GM19351 (cell line): ENCODE measurements around the gene AMOTL1.

ENCODE experiments used
- ATAC-seq: cut with Tn5 transposase; IDR thresholded peaks from one replicate; pipeline ENCODE4 v1.9.1; 2021; ENCODE audit warnings: mild to moderate bottlenecking, moderate library complexity; ENCODE audit not compliant: unreplicated experiment

Gene AMOTL1

DNA sequence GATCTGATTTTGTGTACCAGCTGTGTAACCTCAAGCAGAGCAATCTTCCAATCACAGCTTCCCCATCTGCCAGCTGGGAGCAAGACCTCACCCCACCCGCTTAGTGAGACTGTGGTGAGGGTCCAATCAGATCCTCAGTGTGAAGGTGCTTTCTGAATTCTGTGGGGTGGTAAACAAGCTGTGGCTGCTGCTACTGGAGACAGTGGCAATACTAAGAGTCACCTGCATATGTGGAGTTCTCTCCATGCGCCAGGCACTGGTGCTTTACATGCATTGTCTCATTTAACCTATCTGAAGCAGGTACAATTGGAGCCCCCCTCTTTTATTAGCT is 154.8 kb downstream of the AMOTL1 start:
- no peak for ATAC-seq

DNA sequence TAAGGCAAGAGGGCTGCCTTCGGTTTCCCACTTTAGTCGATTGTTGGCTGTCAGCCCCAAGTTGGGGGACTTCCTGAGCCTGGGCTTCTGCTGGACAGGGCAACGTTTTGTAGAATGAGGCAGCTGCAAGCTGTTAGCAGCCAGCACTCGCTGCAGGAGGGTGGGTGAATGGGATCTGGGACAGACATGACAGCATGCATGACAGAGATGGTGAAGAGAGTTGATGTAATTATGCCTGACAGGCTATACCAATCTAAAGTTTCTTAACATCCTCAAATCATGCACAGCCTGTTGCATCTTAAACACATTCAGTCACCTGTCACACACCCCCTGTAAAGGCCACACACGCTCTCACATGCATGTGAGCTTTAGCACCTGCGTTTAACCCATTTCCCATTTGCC is 156.0 kb downstream of the AMOTL1 start:
- no peak for ATAC-seq

DNA sequence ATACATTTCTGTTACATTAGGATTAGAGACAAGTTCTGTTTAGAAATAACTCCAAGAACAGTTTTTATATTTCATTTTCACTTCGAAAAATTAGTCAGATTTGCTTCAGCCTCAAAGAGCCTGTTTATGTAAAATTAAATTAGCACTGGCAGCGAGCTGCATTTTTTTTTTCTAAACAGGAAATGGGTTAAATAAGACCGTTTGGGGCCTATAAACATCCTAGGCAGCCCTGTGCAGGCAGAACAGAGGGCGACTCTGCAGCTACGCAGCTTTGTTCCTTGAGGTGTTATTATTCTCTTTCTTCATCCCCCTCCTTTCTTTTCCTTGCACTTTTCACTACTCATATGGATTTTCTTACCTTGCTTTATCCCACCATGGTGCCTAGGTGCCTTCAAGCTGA is 156.5 kb downstream of the AMOTL1 start:
- no peak for ATAC-seq

DNA sequence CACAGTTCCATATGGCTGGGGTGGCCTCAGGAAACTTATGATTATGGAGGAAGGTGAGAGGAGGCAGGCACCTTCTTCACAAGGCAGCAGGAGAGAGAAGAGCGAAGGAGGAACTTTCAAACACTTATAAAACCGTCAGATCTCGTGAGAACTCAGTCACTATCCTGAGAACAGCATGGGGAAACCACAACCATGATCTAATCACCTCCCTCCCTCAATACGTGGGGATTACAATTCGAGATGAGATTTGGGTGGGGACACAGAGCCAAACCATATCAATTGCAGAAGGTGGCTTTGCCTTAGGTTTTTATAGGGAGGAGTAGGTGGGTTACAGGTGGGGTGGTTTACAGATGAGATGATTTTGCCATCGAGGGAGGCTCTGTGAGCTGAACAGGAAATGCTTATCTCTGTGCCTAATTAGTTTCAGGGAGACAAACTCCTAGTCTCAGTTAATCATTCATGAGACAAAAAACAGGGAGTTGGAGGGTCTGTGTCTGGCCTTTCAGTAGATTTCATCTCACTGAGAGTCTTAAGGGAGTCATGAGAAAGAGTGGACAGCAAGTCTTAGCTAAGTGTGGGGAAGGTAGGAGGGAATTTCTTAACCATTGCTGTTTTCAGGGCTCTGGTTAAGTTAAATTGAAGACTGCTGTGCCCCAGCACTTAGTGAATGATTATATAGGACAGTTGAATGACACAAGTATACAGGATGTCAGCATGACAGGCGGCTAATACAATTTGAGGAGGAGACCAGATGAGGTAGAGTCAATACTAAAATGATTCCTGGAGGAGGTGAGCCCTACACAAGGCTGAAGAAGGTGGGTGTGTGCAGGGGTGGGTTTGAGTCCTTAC is 157.5 kb downstream of the AMOTL1 start:
- no peak for ATAC-seq

DNA sequence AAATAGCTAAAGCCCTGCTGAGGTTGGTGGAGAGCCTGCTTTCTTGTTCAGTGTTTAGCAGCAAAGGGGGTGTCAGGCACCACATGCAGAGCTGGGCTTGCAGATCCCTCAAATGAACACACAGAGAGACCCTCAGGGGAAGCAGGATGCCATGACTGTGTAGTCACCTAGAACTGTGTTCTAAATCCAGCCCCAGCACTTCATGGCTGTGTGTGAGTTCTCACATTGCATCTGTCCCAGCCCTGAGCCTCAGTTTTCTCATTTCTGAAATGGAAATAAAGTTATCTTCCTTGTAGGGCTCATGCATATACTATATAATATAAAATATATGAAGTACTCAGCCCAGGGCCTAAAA is 158.1 kb downstream of the AMOTL1 start:
- no peak for ATAC-seq
